HG03439 (cell line): Measurements from ENCODE around the gene EEFSEC.

Source experiments
- ATAC-seq: cut with Tn5 transposase; IDR thresholded peaks from one replicate; pipeline ENCODE4 v1.9.1; 2021; ENCODE audit warnings: mild to moderate bottlenecking, moderate library complexity; ENCODE audit not compliant: unreplicated experiment

EEFSEC gene

GRCh38 chr3:128364291-128364690, 211.0 kb downstream of the EEFSEC start:
- ATAC-seq, result no peak

GRCh38 chr3:128364808-128365360, 211.6 kb downstream of the EEFSEC start:
- ATAC-seq, result no peak

GRCh38 chr3:128366136-128366535, 212.9 kb downstream of the EEFSEC start:
- no peak for ATAC-seq

- ATAC-seq, result no peak
Observed at GRCh38 chr3:128366652-128367051, 213.4 kb downstream of the EEFSEC start.

GRCh38 chr3:128367221-128367620, 213.9 kb downstream of the EEFSEC start:
- no peak for ATAC-seq

- ATAC-seq, result no peak
Observed at GRCh38 chr3:128367761-128368160, 214.5 kb downstream of the EEFSEC start.

- no peak for ATAC-seq
Observed at GRCh38 chr3:128368626-128369025, 215.3 kb downstream of the EEFSEC start.

- no peak for ATAC-seq
Observed at GRCh38 chr3:128369121-128369703, 215.9 kb downstream of the EEFSEC start.

GRCh38 chr3:128369881-128370642, 216.8 kb downstream of the EEFSEC start:
- ATAC-seq, result no peak

- peak; percentile 42 for ATAC-seq
Observed at GRCh38 chr3:128372281-128372680, 219.0 kb downstream of the EEFSEC start.

GRCh38 chr3:128372707-128373533, 219.6 kb downstream of the EEFSEC start:
- no peak for ATAC-seq

- ATAC-seq, result no peak
Observed at GRCh38 chr3:128374746-128375445, 221.6 kb downstream of the EEFSEC start.

GRCh38 chr3:128376516-128376915, 223.2 kb downstream of the EEFSEC start:
- no peak for ATAC-seq

GRCh38 chr3:128378631-128379347, 225.5 kb downstream of the EEFSEC start:
- ATAC-seq, result no peak

- no peak for ATAC-seq
Observed at GRCh38 chr3:128379367-128380160, 226.3 kb downstream of the EEFSEC start.

GRCh38 chr3:128380295-128380694, 227.0 kb downstream of the EEFSEC start:
- ATAC-seq, result no peak

GRCh38 chr3:128380719-128381118, 227.4 kb downstream of the EEFSEC start:
- no peak for ATAC-seq

- ATAC-seq, result no peak
Observed at GRCh38 chr3:128381609-128382008, 228.3 kb downstream of the EEFSEC start.

- no peak for ATAC-seq
Observed at GRCh38 chr3:128382221-128382807, 229.0 kb downstream of the EEFSEC start.
